ENCODE data around the gene CEP63. TPM values are rescaled to one million over a fixed set of nuclear protein-coding genes. Genes with fewer than 3 reads are reported as not detected.

Gene CEP63
- total and polyA plus RNA-seq, 9 of the 15 experiments (the other 6 are each of a cell fraction or from before 2014, with no cell fraction given) = 5.1 to 17.8 (median 10.6) TPM

- no peak for TF ChIP-seq CUX1 (CRISPR knock-in tag; IDR thresholded peaks at IDR 0.05)
- TF ChIP-seq KLF13 (tag; IDR thresholded peaks at IDR 0.05; ENCODE audit: borderline replicate concordance, low read depth) = no peak
- no peak for TF ChIP-seq ZBTB12 (CRISPR knock-in tag; IDR thresholded peaks at IDR 0.05)
- no peak for TF ChIP-seq ZNF354B (CRISPR knock-in tag; IDR thresholded peaks at IDR 0.05)
- no peak for TF ChIP-seq HDGF (IDR thresholded peaks at IDR 0.05)
- no peak for TF ChIP-seq ZMIZ1 (IDR thresholded peaks at IDR 0.05; ENCODE audit: low read depth in 2 of 2, low read length in 2 of 2)
- no peak for TF ChIP-seq ZNF133 (CRISPR knock-in tag; IDR thresholded peaks at IDR 0.05)
- TF ChIP-seq BRCA1 (IDR thresholded peaks at IDR 0.05) = no peak
- no peak for TF ChIP-seq BRCA1 (CRISPR knock-in tag; IDR thresholded peaks at IDR 0.05)
- no peak for TF ChIP-seq ZBTB26 (CRISPR knock-in tag; IDR thresholded peaks at IDR 0.05)
- no peak for TF ChIP-seq ZBTB43 (CRISPR knock-in tag; IDR thresholded peaks at IDR 0.05)
- TF ChIP-seq PHTF2 (CRISPR knock-in tag; IDR thresholded peaks at IDR 0.05) = no peak
- TF ChIP-seq ELF4 (CRISPR knock-in tag; IDR thresholded peaks at IDR 0.05) = no peak
- no peak for TF ChIP-seq MXD1 (CRISPR knock-in tag; IDR thresholded peaks at IDR 0.05; ENCODE audit: borderline replicate concordance, poor library complexity, severe bottlenecking)
- no peak for TF ChIP-seq TEAD2 (tag; IDR thresholded peaks at IDR 0.05)
Observed at GRCh38 chr3:134603480-134603879, 117.6 kb downstream of the CEP63 start (continued).
